B cell (primary cell): ENCODE data around the gene ENOX1.

Experiments
- CTCF ChIP-seq: fragments of 200-600 bp; IDR thresholded peaks from one replicate; pipeline ENCODE4 v1.8.0; 2022; ENCODE audit warnings: antibody characterized with exemption, mild to moderate bottlenecking
- EZH2 ChIP-seq: IDR thresholded peaks from 2 replicates; pipeline ENCODE4 v1.6.1; 2012; ENCODE audit warnings: borderline replicate concordance, low read depth, mild to moderate bottlenecking, moderate library complexity, low read length; ENCODE audit not compliant: insufficient read depth, poor library complexity, severe bottlenecking

- TF ChIP-seq CTCF = no peak
- TF ChIP-seq EZH2 = no peak
Measured at GRCh38 chr13:43319617-43320444, 466.9 kb downstream of the ENOX1 start.
